H1 (cell line): Measurements from ENCODE around the gene ARL2. TPM values are rescaled to one million over a fixed set of nuclear protein-coding genes. Genes with fewer than 3 reads are reported as not detected.
A peak's percentile ranks its signal among the peaks of the same experiment; 100 is the strongest.

Experiments used
- CTCF ChIA-PET: fragments of 300-600 bp; sonication (Branson Sonifier 250); formaldehyde crosslinking; loops from one replicate; lab custom pipeline; 2021; ENCODE audit not compliant: partially characterized antibody; lab: Charles Lee
- POLR2A ChIA-PET: fragments of 300-600 bp; sonication (Branson Sonifier 250); formaldehyde crosslinking; loops from one replicate; lab custom pipeline; 2021; ENCODE audit warnings: inconsistent platforms; ENCODE audit not compliant: partially characterized antibody; lab: Charles Lee
- DNase-seq, 2 experiments: peaks; one replicate each; pipeline versions ENCODE4 v3.0.0 to v3.0.0-alpha.2; 2010 to 2022; ENCODE audit warnings: low spot score in 2 of 2, low read depth in 1 of 2, mixed read lengths in 1 of 2
- FAIRE-seq: peaks from 2 replicates; lab custom pipeline; 2011; peaks lifted over from hg19 to GRCh38; lab: Jason Lieb, UNC
- H2AFZ ChIP-seq: 2 replicates; pipeline ENCODE4 v1.8.1; 2012; ENCODE audit warnings: low read length, inconsistent platforms
- H2AK5ac ChIP-seq: 2 replicates; pipeline ENCODE4 v1.6.1; 2013; ENCODE audit warnings: low read depth, low read length
- H2BK120ac ChIP-seq: replicated peaks from 2 replicates; pipeline ENCODE3; 2013; ENCODE audit warnings: low read depth, low read length, inconsistent platforms
- H2BK12ac ChIP-seq: 2 replicates; pipeline ENCODE4 v1.6.1; 2013; ENCODE audit warnings: low read depth, low read length
- H2BK15ac ChIP-seq: 2 replicates; pipeline ENCODE4 v1.6.1; 2013; ENCODE audit warnings: low read length
- H2BK20ac ChIP-seq: 2 replicates; pipeline ENCODE4 v1.6.1; 2013; ENCODE audit warnings: low read length
- H2BK5ac ChIP-seq: 2 replicates; pipeline ENCODE4 v1.6.1; 2013; ENCODE audit warnings: low read depth, low read length
- H3K14ac ChIP-seq: 2 replicates; pipeline ENCODE4 v1.6.1; 2013; ENCODE audit warnings: inconsistent platforms; ENCODE audit not compliant: insufficient read length
- H3K18ac ChIP-seq: 2 replicates; pipeline ENCODE4 v1.6.1; 2013; ENCODE audit warnings: low read length; ENCODE audit errors: extremely low read depth
- H3K23ac ChIP-seq: 2 replicates; pipeline ENCODE4 v1.6.1; 2013; ENCODE audit warnings: inconsistent platforms; ENCODE audit not compliant: insufficient read length
- H3K23me2 ChIP-seq: 2 replicates; pipeline ENCODE4 v1.6.1; 2013; ENCODE audit warnings: low read depth, low read length
- H3K27ac ChIP-seq: 2 replicates; pipeline ENCODE4 v1.6.1; 2011; ENCODE audit warnings: low read depth, low read length, inconsistent platforms
- H3K27me3 ChIP-seq, 4 experiments: replicated peaks in 1 of 4; 1 replicate in 1 of 4; 2 replicates in 3 of 4; pipeline versions ENCODE4 v1.6.1 to v1.8.1; 2011 to 2013; ENCODE audit warnings: low read length in 3 of 4, mild to moderate bottlenecking in 3 of 4, inconsistent platforms in 2 of 4, mixed read lengths in 2 of 4, moderate library complexity in 1 of 4; ENCODE audit not compliant: control insufficient read depth in 3 of 4, insufficient read depth in 3 of 4; ENCODE audit errors: extremely low read depth in 1 of 4
- H3K36me3 ChIP-seq, 4 experiments: 2 replicates each; pipeline versions ENCODE4 v1.6.1 to v1.8.1; 2011 to 2013; ENCODE audit warnings: mild to moderate bottlenecking in 4 of 4, low read length in 3 of 4, moderate library complexity in 2 of 4, control low read depth in 1 of 4, inconsistent platforms in 1 of 4; ENCODE audit not compliant: insufficient read depth in 4 of 4, control insufficient read depth in 2 of 4
- H3K4ac ChIP-seq: replicated peaks from 2 replicates; pipeline ENCODE3; 2013; ENCODE audit warnings: low read length, low read depth, mixed read lengths, inconsistent platforms; ENCODE audit not compliant: insufficient read length
- H3K4me1 ChIP-seq, 4 experiments: replicated peaks in 1 of 4; 1 replicate in 1 of 4; 2 replicates in 3 of 4; pipeline versions ENCODE4 v1.6.1 to v1.8.1; 2011 to 2013; ENCODE audit warnings: low read length in 3 of 4, inconsistent platforms in 2 of 4, mixed read lengths in 1 of 4; ENCODE audit not compliant: insufficient read depth in 4 of 4, control insufficient read depth in 3 of 4
- H3K4me2 ChIP-seq, 2 experiments: 2 replicates each; pipeline versions ENCODE4 v1.6.1 to v1.8.1; 2011 to 2013; ENCODE audit warnings: low read depth in 2 of 2, low read length in 2 of 2, control low read depth in 1 of 2, inconsistent platforms in 1 of 2, mild to moderate bottlenecking in 1 of 2; ENCODE audit not compliant: insufficient read depth in 1 of 2
- H3K4me3 ChIP-seq, 4 experiments: fragments of 200-600, 300-600 bp in 1 of 4; sonication (generic), shearing (Covaris generic), sonication (Bioruptor Twin) in 1 of 4; 2 replicates each; pipeline versions ENCODE4 v1.5.1 to v1.8.1; 2011 to 2016; ENCODE audit warnings: low read length in 4 of 4, low read depth in 3 of 4, control low read depth in 2 of 4, inconsistent platforms in 2 of 4, mild to moderate bottlenecking in 2 of 4, mixed read lengths in 1 of 4, moderate library complexity in 1 of 4; ENCODE audit not compliant: insufficient read depth in 2 of 4; ENCODE audit errors: extremely low read depth in 1 of 4
- H3K56ac ChIP-seq: replicated peaks from 2 replicates; pipeline ENCODE3; 2013; ENCODE audit warnings: low read depth, mild to moderate bottlenecking, mixed read lengths, low read length, inconsistent platforms; ENCODE audit not compliant: insufficient read length
- H3K79me1 ChIP-seq: 2 replicates; pipeline ENCODE4 v1.6.1; 2013; ENCODE audit warnings: low read depth, low read length, control low read depth
- H3K79me2 ChIP-seq, 2 experiments: 2 replicates each; pipeline versions ENCODE4 v1.6.1 to v1.8.1; 2012 to 2013; ENCODE audit warnings: low read length in 2 of 2, mild to moderate bottlenecking in 2 of 2, inconsistent platforms in 1 of 2; ENCODE audit not compliant: insufficient read depth in 2 of 2, control insufficient read depth in 1 of 2
- H3K9ac ChIP-seq, 4 experiments: replicated peaks in 1 of 4; 1 replicate in 1 of 4; 2 replicates in 3 of 4; pipeline versions ENCODE4 v1.6.1 to v1.8.1; 2011 to 2013; ENCODE audit warnings: low read depth in 3 of 4, low read length in 3 of 4, control low read depth in 2 of 4, mild to moderate bottlenecking in 2 of 4, moderate library complexity in 2 of 4, inconsistent platforms in 1 of 4; ENCODE audit errors: extremely low read depth in 1 of 4
- H3K9me3 ChIP-seq, 2 experiments: 2 replicates each; pipeline versions ENCODE4 v1.6.1 to v1.8.1; 2012 to 2013; ENCODE audit warnings: mild to moderate bottlenecking in 2 of 2, moderate library complexity in 2 of 2, control low read depth in 1 of 2, inconsistent platforms in 1 of 2, low read depth in 1 of 2, low read length in 1 of 2, mixed read lengths in 1 of 2; ENCODE audit not compliant: insufficient read depth in 2 of 2
- H4K20me1 ChIP-seq, 2 experiments: replicated peaks in 1 of 2; 2 replicates each; pipeline versions ENCODE3 to v1.8.1; 2011 to 2013; ENCODE audit warnings: inconsistent platforms in 2 of 2, low read length in 2 of 2, mild to moderate bottlenecking in 1 of 2; ENCODE audit not compliant: insufficient read depth in 2 of 2, control insufficient read depth in 1 of 2
- H4K5ac ChIP-seq: 2 replicates; pipeline ENCODE4 v1.6.1; 2013; ENCODE audit warnings: low read length, low read depth, mixed read lengths, inconsistent platforms; ENCODE audit not compliant: insufficient read length
- H4K8ac ChIP-seq: 2 replicates; pipeline ENCODE4 v1.8.0; 2013; ENCODE audit warnings: mild to moderate bottlenecking, moderate library complexity, low read length, inconsistent platforms; ENCODE audit not compliant: insufficient read depth; ENCODE audit errors: extremely low read depth
- H4K91ac ChIP-seq: replicated peaks from 2 replicates; pipeline ENCODE3; 2013; ENCODE audit warnings: low read length, mixed read lengths, inconsistent platforms; ENCODE audit not compliant: insufficient read length
- CHD2 ChIP-seq: IDR thresholded peaks from 2 replicates; pipeline ENCODE4 v1.6.1; 2012; ENCODE audit warnings: low read length, improper control_type of control experiment
- JUN ChIP-seq: IDR thresholded peaks from 2 replicates; pipeline ENCODE4 v1.6.1; 2011; ENCODE audit warnings: low read depth, mild to moderate bottlenecking, improper control_type of control experiment, low read length
- PHF8 ChIP-seq: fragments of 200-600 bp; sonication (generic); conservative IDR thresholded peaks from 2 replicates; pipeline ENCODE4 v1.7.1; 2012; ENCODE audit warnings: low read depth, mild to moderate bottlenecking, inconsistent platforms, low read length, moderate library complexity
- POLR2AphosphoS5 ChIP-seq: IDR thresholded peaks from 2 replicates; pipeline ENCODE4 v1.6.1; 2011; ENCODE audit warnings: low read depth, low read length
- SIRT6 ChIP-seq: IDR thresholded peaks from one replicate; pipeline ENCODE4 v1.7.1; 2012; ENCODE audit warnings: low read length, inconsistent platforms
- SIX5 ChIP-seq: IDR thresholded peaks from 2 replicates; pipeline ENCODE4 v1.6.1; 2011; ENCODE audit warnings: mild to moderate bottlenecking, low read depth, low read length
- SRF ChIP-seq: IDR thresholded peaks from 2 replicates; pipeline ENCODE4 v1.6.1; 2011; ENCODE audit warnings: mild to moderate bottlenecking, low read depth, low read length, moderate library complexity
- YY1 ChIP-seq: IDR thresholded peaks from 2 replicates; pipeline ENCODE4 v1.6.1; 2011; ENCODE audit warnings: low read depth, mild to moderate bottlenecking, low read length
- WGBS, 2 experiments: shearing (Covaris generic) in 1 of 2; methylation state at CpG; one replicate each; pipeline versions ENCODE4 v1.1.6 to v1.1.7; 2013 to 2015; ENCODE audit warnings: low lambda C conversion rate in 2 of 2, mixed read lengths in 2 of 2, inconsistent platforms in 1 of 2, low coverage in 1 of 2, missing lambda C conversion rate in 1 of 2; ENCODE audit not compliant: insufficient replicate concordance in 2 of 2, insufficient coverage in 1 of 2, insufficient read length in 1 of 2; ENCODE audit errors: extremely low coverage in 1 of 2, missing lambda C conversion rate in 1 of 2; 5-methylcytosine and 5-hydroxymethylcytosine counted together
- polyA plus RNA-seq, 7 experiments: library from polyadenylated mRNA; depleted of rRNA in 3 of 7; stranded (reverse) in 5 of 7; unstranded in 2 of 7; fragments of >200 nt in 5 of 7; fragments of 200-250 nt in 2 of 7; gene quantifications; 1 replicate in 5 of 7; 2 replicates in 1 of 7; 4 replicates in 1 of 7; pipeline versions ENCODE4 v1.2.1 to v1.2.3, GENCODE V29; 2011 to 2013; ENCODE audit warnings: missing spikeins in 2 of 7, mixed read lengths in 2 of 7
- total RNA-seq: library from RNA; stranded (reverse); fragmentation: NEBNext Ultra II Directional; extraction: Animal tissue kit (Norgen Biotek cat#: 25700); gene quantifications from 2 replicates; pipeline ENCODE4 v1.2.1, GENCODE V29; 2021

The ARL2 gene
- total and polyA plus RNA-seq, 2 of the 8 experiments (the other 6 are each of a cell fraction or from before 2014, with no cell fraction given) = 186 to 535 TPM

DNA sequence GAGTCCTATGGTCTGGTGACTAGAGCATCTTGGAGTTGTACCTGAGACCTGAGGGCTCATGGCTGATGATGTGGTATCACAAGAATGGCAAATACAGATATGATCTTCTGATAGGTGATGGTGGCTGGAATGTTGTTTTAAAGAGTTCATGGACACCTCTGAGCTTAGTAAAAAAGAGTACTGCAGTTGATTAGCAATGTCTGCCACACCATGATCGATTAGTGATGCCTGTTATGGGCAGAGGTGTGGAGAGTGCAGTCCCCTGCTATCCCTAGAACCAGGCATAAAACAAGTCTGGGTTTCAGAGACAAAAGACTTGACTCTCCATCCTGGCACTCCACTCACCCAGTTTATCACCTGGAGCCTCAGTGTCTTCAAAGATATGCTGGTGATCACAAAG lies 15.8 kb upstream of the ARL2 start:
- Histone ChIP-seq H2BK120ac (no peak overlapping the region), H3K4me2 (no peak overlapping the region), H3K9me3 (no peaks in the 10 kb centered on the region), H3K4me1 (peaks cover 0 to 9% (median 1%) of the 10 kb centered on the region in 4 experiments; a peak in 2 of 7 replicates), H3K14ac (no peak overlapping the region), H3K79me2 (no peaks in the 10 kb centered on the region), H2BK15ac (no peak overlapping the region), H3K56ac (no peak overlapping the region), H3K23ac (no peak overlapping the region), H3K79me1 (no peaks in the 10 kb centered on the region), H4K20me1 (no peaks in the 10 kb centered on the region), H2BK20ac (no peak overlapping the region; the same call in 1 of the 2 replicates), H4K5ac (no peak overlapping the region), H3K27me3 (no peaks in the 10 kb centered on the region), H2AK5ac (no peak overlapping the region), H3K4me3 (no peak overlapping the region), H3K18ac (no peak overlapping the region), H2BK12ac (no peak overlapping the region), H2AFZ (0 out of 2 replicates have a peak overlapping the region, but pooled peaks have one; percentile 81), H3K36me3 (no peaks in the 10 kb centered on the region), H4K8ac (no peak overlapping the region), H4K91ac (no peak overlapping the region), H3K4ac (no peak overlapping the region), H3K9ac (no peak overlapping the region), H3K23me2 (no peaks in the 10 kb centered on the region), H2BK5ac (no peak overlapping the region), H3K27ac (no peak overlapping the region)
- WGBS, 2 experiments = 81% methylated on average over 1 of the region's 1 CpG; no CpG with 5 or more reads in 1 of the 2 experiments
- FAIRE-seq = no peak
- TF ChIP-seq CHD2 (no peak), SRF (peak; percentile 85), YY1 (0 out of 2 replicates have a peak, but pooled peaks have one; percentile 32), PHF8 (no peak), SIX5 (no peak), JUN (no peak), POLR2AphosphoS5 (no peak), SIRT6 (no peak)
- ChIA-PET POLR2A (interaction anchor here (0.9 to 2.8 kb wide), 4 partner anchors 15 to 219 kb away, joined by 3 to 20 read pairs (median 5); partner anchors contain the start of genes ARL2, PPP2R5B and SF1), CTCF (interaction anchor here (0.6 to 6.1 kb wide), 12 partner anchors 15 to 150 kb away, joined by 3 to 65 read pairs (median 4); partner anchors contain the start of genes ARL2 and SNX15)
- no peak for DNase-seq
